Caco-2 (cell line): Measurements from ENCODE around the gene WDR20. TPM values are rescaled to one million over a fixed set of nuclear protein-coding genes. Genes with fewer than 3 reads are reported as not detected.
"Not testable (repeated sequence)": the region's sequence is repeated elsewhere in the genome, so short reads cannot be mapped to it uniquely, and the experiment has no call there.

Experiments
- BruUV-seq: library from RNA; stranded (reverse); fragments of 400-500 nt; replicated peaks from 2 replicates; lab custom pipeline; 2021; lab: Mats Ljungman, UMichigan
- CTCF ChIA-PET: fragments of 300-600 bp; sonication (Branson Sonifier 250); formaldehyde crosslinking; loops from one replicate; lab custom pipeline; 2022; ENCODE audit warnings: antibody characterized with exemption; lab: Charles Lee
- POLR2A ChIA-PET: fragments of 300-600 bp; sonication (Branson Sonifier 250); formaldehyde crosslinking; loops from one replicate; lab custom pipeline; 2022; ENCODE audit warnings: antibody characterized with exemption; lab: Charles Lee
- DNase-seq, 2 experiments: peaks; one replicate each; pipeline versions ENCODE4 v3.0.0 to v3.0.0-alpha.2; 2020 to 2022
- H3K27me3 ChIP-seq: replicated peaks from 2 replicates; pipeline ENCODE4 v1.6.0; 2011; ENCODE audit warnings: low read length; ENCODE audit not compliant: control insufficient read depth, insufficient read depth
- H3K36me3 ChIP-seq: 2 replicates; pipeline ENCODE4 v1.5.1; 2011; ENCODE audit warnings: low read length; ENCODE audit not compliant: control insufficient read depth, insufficient read depth
- H3K4me1 ChIP-seq: fragments of 250-450 bp; sonication (Bioruptor Pico); 2 replicates; pipeline ENCODE4 v1.5.1; 2020; ENCODE audit warnings: mild to moderate bottlenecking
- H3K4me3 ChIP-seq: 2 replicates; pipeline ENCODE4 v1.5.1; 2011; ENCODE audit warnings: low read depth, mild to moderate bottlenecking, control low read depth, low read length
- H3K9me3 ChIP-seq: fragments of 250-450 bp; sonication (Bioruptor Pico); 2 replicates; pipeline ENCODE4 v1.5.1; 2020; ENCODE audit warnings: mild to moderate bottlenecking, moderate library complexity
- H3K27ac Mint-ChIP-seq: one replicate; pipeline ENCODE4 v1.8.0; 2022; ENCODE audit warnings: mixed read lengths; ENCODE audit not compliant: unreplicated experiment
- H3K27me3 Mint-ChIP-seq: one replicate; pipeline ENCODE4 v1.8.0; 2022; ENCODE audit warnings: mixed read lengths; ENCODE audit not compliant: insufficient read depth, unreplicated experiment
- H3K36me3 Mint-ChIP-seq: one replicate; pipeline ENCODE4 v1.8.0; 2022; ENCODE audit warnings: mild to moderate bottlenecking, mixed read lengths; ENCODE audit not compliant: insufficient read depth, unreplicated experiment
- H3K4me1 Mint-ChIP-seq: one replicate; pipeline ENCODE4 v1.8.0; 2022; ENCODE audit warnings: low read depth, mixed read lengths; ENCODE audit not compliant: unreplicated experiment
- H3K4me3 Mint-ChIP-seq: one replicate; pipeline ENCODE4 v1.8.0; 2022; ENCODE audit warnings: mild to moderate bottlenecking, moderate library complexity, mixed read lengths; ENCODE audit not compliant: unreplicated experiment
- H3K9me3 Mint-ChIP-seq: one replicate; pipeline ENCODE4 v1.8.0; 2022; ENCODE audit warnings: mixed read lengths; ENCODE audit not compliant: unreplicated experiment
- intact Hi-C: fragments of 100-400 bp; cut with micrococcal nuclease; formaldehyde crosslinking; loops from one replicate; pipeline ENCODE4 v1.10.0; 2022; ENCODE audit not compliant: unreplicated experiment
- total RNA-seq: library from RNA; stranded (reverse); gene quantifications from 2 replicates; pipeline ENCODE4 v1.2.3, GENCODE V29; 2022
- TF ChIP-seq, protein P1 (sequence below), 2 experiments: fragments of 200-600 bp in 1 of 2; IDR thresholded peaks; 1 replicate in 1 of 2; 2 replicates in 1 of 2; pipeline versions ENCODE4 v1.5.1 to v1.8.0; 2011 to 2022; ENCODE audit warnings: antibody characterized with exemption in 1 of 2, control low read depth in 1 of 2, inconsistent platforms in 1 of 2, low read depth in 1 of 2, low read length in 1 of 2, mild to moderate bottlenecking in 1 of 2, moderate library complexity in 1 of 2; ENCODE audit not compliant: insufficient read depth in 1 of 2, severe bottlenecking in 1 of 2, unreplicated experiment in 1 of 2

WDR20 gene
- total RNA-seq, 1 experiment from 2014 or later = 32.5 TPM

DNA sequence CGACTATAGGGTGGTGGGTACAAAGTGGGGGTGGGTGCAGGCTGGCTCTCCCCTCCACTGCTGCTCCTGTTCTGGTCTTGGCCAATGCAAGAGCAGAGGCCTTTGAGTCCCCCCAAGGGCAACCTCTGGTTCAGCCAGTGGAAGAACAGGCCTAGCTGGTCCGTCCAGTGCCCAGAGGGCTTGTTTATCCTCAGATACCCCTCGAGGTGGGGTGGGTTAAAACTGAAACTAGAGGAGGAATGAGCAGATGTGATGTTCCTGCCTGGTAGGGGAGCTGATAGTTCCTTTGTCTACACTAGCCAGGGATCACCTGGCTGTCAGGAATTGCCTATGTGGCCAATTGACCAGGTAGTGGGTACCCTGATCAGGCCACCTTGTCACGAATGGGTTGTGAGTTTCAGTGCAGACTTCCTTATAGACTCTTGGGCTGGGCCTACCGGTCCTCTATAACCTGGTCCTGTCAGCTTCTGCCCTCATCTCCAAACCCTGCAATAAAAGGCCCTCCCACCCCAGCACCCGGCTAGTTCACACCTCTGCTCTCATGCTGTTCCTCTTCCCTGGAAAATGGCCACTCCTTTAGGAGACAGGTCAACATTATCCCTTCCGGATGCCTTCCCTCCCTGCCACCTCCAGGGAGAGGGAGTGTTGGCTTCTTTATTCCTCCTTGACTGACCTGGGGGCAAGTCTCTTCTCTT lies 42.1 kb upstream of the WDR20 start:
- H3K36me3 Mint-ChIP-seq = peaks cover 8% of the 10 kb centered on the region
- no peaks in the 10 kb centered on the region for H3K27me3 Mint-ChIP-seq
- Histone ChIP-seq H3K4me3 (no peak overlapping the region), H3K36me3 (no peaks in the 10 kb centered on the region), H3K4me1 (peaks cover 36% of the 10 kb centered on the region), H3K9me3 (no peaks in the 10 kb centered on the region), H3K27me3 (no peaks in the 10 kb centered on the region)
- H3K4me3 Mint-ChIP-seq = no peak overlapping the region
- BruUV-seq = no TSS peak
- ChIA-PET CTCF (interaction anchor here (0.6 to 2.3 kb wide), 4 partner anchors 41 to 390 kb away, joined by 3 to 24 read pairs (median 8); no protein-coding TSS in a partner anchor), POLR2A (interaction anchor here (1.0 kb wide), 1 partner anchor 10 kb away, joined by 5 read pairs; no protein-coding TSS in a partner anchor)
- H3K4me1 Mint-ChIP-seq = peaks cover 16% of the 10 kb centered on the region
- intact Hi-C loops = loop anchor here (1.0 to 2.0 kb wide), 3 partner anchors 42 to 217 kb away; partner anchors contain the start of gene WDR20
- TF ChIP-seq, protein P1, sequence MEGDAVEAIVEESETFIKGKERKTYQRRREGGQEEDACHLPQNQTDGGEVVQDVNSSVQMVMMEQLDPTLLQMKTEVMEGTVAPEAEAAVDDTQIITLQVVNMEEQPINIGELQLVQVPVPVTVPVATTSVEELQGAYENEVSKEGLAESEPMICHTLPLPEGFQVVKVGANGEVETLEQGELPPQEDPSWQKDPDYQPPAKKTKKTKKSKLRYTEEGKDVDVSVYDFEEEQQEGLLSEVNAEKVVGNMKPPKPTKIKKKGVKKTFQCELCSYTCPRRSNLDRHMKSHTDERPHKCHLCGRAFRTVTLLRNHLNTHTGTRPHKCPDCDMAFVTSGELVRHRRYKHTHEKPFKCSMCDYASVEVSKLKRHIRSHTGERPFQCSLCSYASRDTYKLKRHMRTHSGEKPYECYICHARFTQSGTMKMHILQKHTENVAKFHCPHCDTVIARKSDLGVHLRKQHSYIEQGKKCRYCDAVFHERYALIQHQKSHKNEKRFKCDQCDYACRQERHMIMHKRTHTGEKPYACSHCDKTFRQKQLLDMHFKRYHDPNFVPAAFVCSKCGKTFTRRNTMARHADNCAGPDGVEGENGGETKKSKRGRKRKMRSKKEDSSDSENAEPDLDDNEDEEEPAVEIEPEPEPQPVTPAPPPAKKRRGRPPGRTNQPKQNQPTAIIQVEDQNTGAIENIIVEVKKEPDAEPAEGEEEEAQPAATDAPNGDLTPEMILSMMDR (IDR thresholded peaks at IDR 0.05; ENCODE audit: insufficient read depth in 1 of 2, low read depth in 1 of 2, low read length in 1 of 2, severe bottlenecking in 1 of 2, unreplicated experiment in 1 of 2) = no peak
- peak overlapping the region; percentile 49 for H3K27ac Mint-ChIP-seq
- peak; percentile 86 to 89 for DNase-seq
- H3K9me3 Mint-ChIP-seq = no peaks in the 10 kb centered on the region

DNA sequence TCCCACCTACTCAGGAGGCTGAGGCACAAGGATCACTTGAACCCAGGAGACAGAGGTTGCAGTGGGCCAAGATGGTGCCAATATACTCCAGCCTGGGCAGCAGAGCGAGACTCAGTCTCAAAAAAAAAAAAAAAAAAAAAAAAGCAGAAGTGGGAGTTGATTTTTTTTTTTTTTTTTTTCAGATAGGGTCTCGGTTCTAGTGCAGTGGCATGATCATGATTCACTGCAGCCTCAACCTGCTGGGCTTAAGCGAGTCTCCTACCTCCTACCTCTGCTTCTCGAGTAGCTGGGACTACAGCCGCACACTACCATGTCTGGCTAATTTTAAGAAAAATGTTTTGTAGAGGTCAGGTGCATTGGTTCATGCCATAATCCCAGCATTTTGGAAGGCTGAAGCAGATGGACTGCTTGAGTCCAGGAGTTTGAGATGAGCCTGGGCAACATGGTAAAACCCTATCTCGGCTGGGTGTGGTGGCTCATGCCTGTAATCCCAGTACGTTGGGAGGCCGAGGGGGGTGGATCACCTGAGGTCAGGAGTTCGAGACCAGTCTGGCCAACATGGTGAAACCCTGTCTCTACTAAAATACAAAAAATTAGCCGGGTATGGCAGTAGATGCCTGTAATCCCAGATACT lies 36.5 kb upstream of the WDR20 start:
- Histone ChIP-seq H3K4me1 (peaks cover 6% of the 10 kb centered on the region), H3K9me3 (no peaks in the 10 kb centered on the region), H3K27me3 (no peaks in the 10 kb centered on the region), H3K36me3 (no peaks in the 10 kb centered on the region), H3K4me3 (no peak overlapping the region)
- TF ChIP-seq, protein P1 (IDR thresholded peaks at IDR 0.05; ENCODE audit: insufficient read depth in 1 of 2, low read depth in 1 of 2, low read length in 1 of 2, severe bottlenecking in 1 of 2, unreplicated experiment in 1 of 2) = no peak
- ChIA-PET CTCF (no interaction called here), POLR2A (no interaction called here)
- intact Hi-C loops = no loop called here
- H3K27ac Mint-ChIP-seq = no peak overlapping the region
- BruUV-seq = no TSS peak
- H3K4me3 Mint-ChIP-seq = no peak overlapping the region
- H3K4me1 Mint-ChIP-seq = no peaks in the 10 kb centered on the region
- H3K9me3 Mint-ChIP-seq = no peaks in the 10 kb centered on the region
- no peaks in the 10 kb centered on the region for H3K36me3 Mint-ChIP-seq
- H3K27me3 Mint-ChIP-seq = no peaks in the 10 kb centered on the region
- no peak for DNase-seq

DNA sequence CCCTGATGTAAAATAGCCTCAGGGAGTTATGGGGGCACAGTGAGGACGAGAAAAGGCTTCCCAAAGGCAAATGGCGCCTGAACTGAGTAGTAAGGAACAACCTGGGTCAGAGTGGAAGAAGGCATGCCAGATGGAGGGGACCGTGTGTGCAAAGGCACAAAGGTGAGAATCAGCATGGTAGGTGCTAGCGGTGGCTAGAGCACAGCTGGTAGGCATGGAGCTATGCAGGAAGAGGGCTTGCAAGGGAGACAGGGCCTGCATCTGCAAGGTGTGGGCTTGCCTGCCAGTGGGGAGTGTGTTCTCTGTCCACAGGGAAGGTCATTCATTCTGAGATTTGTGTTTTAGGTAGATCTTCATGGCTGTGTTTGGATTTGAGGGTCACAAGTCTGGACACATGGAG lies 34.3 kb upstream of the WDR20 start:
- H3K4me1 ChIP-seq = no peaks in the 10 kb centered on the region
- no peaks in the 10 kb centered on the region for H3K36me3 ChIP-seq
- H3K4me1 Mint-ChIP-seq = no peaks in the 10 kb centered on the region
- no peaks in the 10 kb centered on the region for H3K27me3 Mint-ChIP-seq
- H3K36me3 Mint-ChIP-seq = no peaks in the 10 kb centered on the region
- CTCF ChIA-PET = no interaction called here
- H3K9me3 ChIP-seq = 0 out of 2 replicates have a peak, but pooled peaks cover 2% of the 10 kb centered on the region
- no peaks in the 10 kb centered on the region for H3K9me3 Mint-ChIP-seq
- H3K27me3 ChIP-seq = no peaks in the 10 kb centered on the region
- no peak overlapping the region for H3K4me3 Mint-ChIP-seq
- POLR2A ChIA-PET = interaction anchor here (0.6 to 0.7 kb wide), 2 partner anchors 18 to 36 kb away, joined by 10 to 14 read pairs; no protein-coding TSS in a partner anchor
- DNase-seq = no peak
- intact Hi-C loops = no loop called here
- TF ChIP-seq, protein P1 (IDR thresholded peaks at IDR 0.05; ENCODE audit: insufficient read depth in 1 of 2, low read depth in 1 of 2, low read length in 1 of 2, severe bottlenecking in 1 of 2, unreplicated experiment in 1 of 2) = no peak
- H3K27ac Mint-ChIP-seq = no peak overlapping the region
- H3K4me3 ChIP-seq = no peak overlapping the region
- no TSS peak for BruUV-seq

DNA sequence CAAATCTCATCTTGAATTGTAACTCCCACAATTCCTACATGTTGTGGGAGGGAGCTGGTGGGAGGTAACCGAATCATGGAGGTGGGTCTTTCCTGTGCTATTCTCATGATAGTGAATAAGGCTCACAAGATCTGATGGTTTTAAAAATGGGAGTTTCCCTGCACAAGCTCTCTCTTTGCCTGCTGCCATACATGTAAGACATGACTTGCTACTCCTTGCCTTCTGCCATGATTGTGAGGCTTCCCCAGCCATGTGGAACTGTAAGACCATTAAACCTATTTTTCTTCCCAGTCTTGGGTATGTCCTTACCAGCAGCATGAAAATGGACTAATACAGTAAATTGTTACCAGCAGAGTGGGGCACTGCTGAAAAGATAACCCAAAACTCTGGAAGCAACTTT lies 30.4 kb upstream of the WDR20 start:
- CTCF ChIA-PET, H3K27me3 Mint-ChIP-seq, H3K36me3 ChIP-seq, H3K27me3 ChIP-seq, POLR2A ChIA-PET, DNase-seq, H3K36me3 Mint-ChIP-seq, H3K4me3 ChIP-seq, intact Hi-C loops, H3K4me1 Mint-ChIP-seq, H3K4me3 Mint-ChIP-seq, H3K4me1 ChIP-seq, H3K27ac Mint-ChIP-seq, BruUV-seq, H3K9me3 Mint-ChIP-seq, H3K9me3 ChIP-seq: not testable (repeated sequence)
